CD14-positive monocyte (primary cell): ENCODE data around the gene GPR55. TPM values are rescaled to one million over a fixed set of nuclear protein-coding genes. Genes with fewer than 3 reads are reported as not detected.

Experiments
- DNase-seq, 3 donors: peaks; one replicate each; pipeline ENCODE4 v3.0.0-alpha.2; 2011 to 2022
- H2AFZ ChIP-seq: 2 replicates; pipeline ENCODE4 v1.6.0; 2012; ENCODE audit warnings: mild to moderate bottlenecking, low read depth, low read length, inconsistent platforms; ENCODE audit not compliant: insufficient read depth, poor library complexity, severe bottlenecking
- H3K27ac ChIP-seq, 2 donors: 1 replicate in 1 of 2; 2 replicates in 1 of 2; pipeline ENCODE4 v1.5.1; 2012 to 2013; ENCODE audit warnings: low read length in 2 of 2, control low read depth in 1 of 2, inconsistent platforms in 1 of 2, low read depth in 1 of 2, mild to moderate bottlenecking in 1 of 2
- H3K27me3 ChIP-seq, 2 donors: one replicate each; pipeline versions ENCODE4 v1.6.0 to v1.6.1; 2011 to 2013; ENCODE audit warnings: low read length in 2 of 2; ENCODE audit not compliant: control insufficient read depth in 2 of 2, insufficient read depth in 2 of 2
- H3K36me3 ChIP-seq, 2 donors: replicated peaks in 1 of 2; 1 replicate in 1 of 2; 2 replicates in 1 of 2; pipeline versions ENCODE4 v1.5.1 to v1.6.1; 2012 to 2013; ENCODE audit warnings: low read length in 2 of 2, control low read depth in 1 of 2, inconsistent platforms in 1 of 2, mild to moderate bottlenecking in 1 of 2; ENCODE audit not compliant: insufficient read depth in 2 of 2, control insufficient read depth in 1 of 2
- H3K4me1 ChIP-seq, 2 donors: 1 replicate in 1 of 2; 2 replicates in 1 of 2; pipeline versions ENCODE4 v1.5.1 to v1.6.1; 2012 to 2013; ENCODE audit warnings: low read length in 2 of 2, control low read depth in 1 of 2, inconsistent platforms in 1 of 2, mild to moderate bottlenecking in 1 of 2, moderate library complexity in 1 of 2; ENCODE audit not compliant: insufficient read depth in 2 of 2, control insufficient read depth in 1 of 2
- H3K4me2 ChIP-seq: replicated peaks from 2 replicates; pipeline ENCODE3; 2012; ENCODE audit warnings: low read length, moderate library complexity, mild to moderate bottlenecking; ENCODE audit not compliant: poor library complexity, severe bottlenecking; ENCODE audit errors: extremely low read depth
- H3K4me3 ChIP-seq, 3 experiments: fragments of 200-600 bp in 1 of 3; sonication (generic) in 1 of 3; replicated peaks in 1 of 3; 1 replicate in 2 of 3; 2 replicates in 1 of 3; pipeline ENCODE4 v1.5.1; 2011 to 2013; ENCODE audit warnings: low read length in 3 of 3, mild to moderate bottlenecking in 3 of 3, control low read depth in 2 of 3, low read depth in 2 of 3, inconsistent platforms in 1 of 3, moderate library complexity in 1 of 3
- H3K79me2 ChIP-seq: 2 replicates; pipeline ENCODE4 v1.6.0; 2012; ENCODE audit warnings: mild to moderate bottlenecking, control low read depth, inconsistent platforms, low read length, moderate library complexity; ENCODE audit not compliant: insufficient read depth
- H3K9ac ChIP-seq: 2 replicates; pipeline ENCODE4 v1.6.0; 2017; ENCODE audit warnings: low read length, mild to moderate bottlenecking; ENCODE audit not compliant: insufficient read depth, poor library complexity, severe bottlenecking
- H3K9me3 ChIP-seq, 2 donors: replicated peaks in 1 of 2; 1 replicate in 1 of 2; 2 replicates in 1 of 2; pipeline versions ENCODE4 v1.5.1 to v1.6.1; 2012 to 2013; ENCODE audit warnings: low read length in 2 of 2, control low read depth in 1 of 2; ENCODE audit not compliant: control insufficient read depth in 1 of 2, insufficient read depth in 1 of 2
- H4K20me1 ChIP-seq: 2 replicates; pipeline ENCODE4 v1.6.0; 2012; ENCODE audit warnings: mild to moderate bottlenecking, low read length, control low read depth, moderate library complexity; ENCODE audit not compliant: insufficient read depth
- H3K27ac Mint-ChIP-seq, 7 donors: one replicate each; pipeline ENCODE4 v1.8.0; 2020; ENCODE audit warnings: mild to moderate bottlenecking in 7 of 7, mixed read lengths in 7 of 7, moderate library complexity in 6 of 7, inconsistent platforms in 2 of 7
- H3K27me3 Mint-ChIP-seq, 3 donors: one replicate each; pipeline ENCODE4 v1.8.0; 2021 to 2022; ENCODE audit warnings: low read depth in 3 of 3, mild to moderate bottlenecking in 3 of 3, mixed read lengths in 3 of 3, moderate library complexity in 3 of 3, inconsistent platforms in 1 of 3
- H3K36me3 Mint-ChIP-seq, 2 donors: one replicate each; pipeline ENCODE4 v1.8.0; 2020; ENCODE audit warnings: mixed read lengths in 2 of 2, inconsistent platforms in 1 of 2, mild to moderate bottlenecking in 1 of 2
- H3K4me1 Mint-ChIP-seq: one replicate; pipeline ENCODE4 v1.8.0; 2020; ENCODE audit warnings: mild to moderate bottlenecking, mixed read lengths
- H3K4me3 Mint-ChIP-seq, 2 donors: one replicate each; pipeline ENCODE4 v1.8.0; 2020; ENCODE audit warnings: mild to moderate bottlenecking in 2 of 2, mixed read lengths in 2 of 2, moderate library complexity in 1 of 2
- H3K9me3 Mint-ChIP-seq, 7 donors: one replicate each; pipeline ENCODE4 v1.8.0; 2020 to 2022; ENCODE audit warnings: mixed read lengths in 7 of 7, mild to moderate bottlenecking in 6 of 7, moderate library complexity in 6 of 7, inconsistent platforms in 2 of 7
- CTCF ChIP-seq: fragments of 200-600 bp; IDR thresholded peaks from one replicate; pipeline ENCODE4 v1.8.0; 2022; ENCODE audit warnings: antibody characterized with exemption, mild to moderate bottlenecking
- WGBS: methylation state at CpG from one replicate; pipeline ENCODE4 v1.1.5; 2013; ENCODE audit warnings: missing lambda C conversion rate; ENCODE audit not compliant: insufficient coverage; 5-methylcytosine and 5-hydroxymethylcytosine counted together
- intact Hi-C, 2 donors: fragments of 100-400 bp; cut with micrococcal nuclease; formaldehyde crosslinking; loops; one replicate each; pipeline versions ENCODE4 v1.15.0 to v1.15.1; 2023
- polyA plus RNA-seq, 3 donors: library from polyadenylated mRNA; depleted of rRNA in 1 of 3; unstranded in 2 of 3; stranded (reverse) in 1 of 3; fragments of 300-500 nt in 2 of 3; fragments of >200 nt in 1 of 3; fragmentation: Illumina TruSeq in 2 of 3; gene quantifications; 1 replicate in 2 of 3; 2 replicates in 1 of 3; pipeline ENCODE4 v1.2.3, GENCODE V29; 2012 to 2021

Gene GPR55
- polyA plus RNA-seq, 3 donors: 0.11 to 0.12 TPM; not detected in 1

- Histone ChIP-seq H3K36me3 (no peaks in the 10 kb centered on the region), H4K20me1 (no peaks in the 10 kb centered on the region), H3K4me3 (no peak overlapping the region), H3K9ac (no peak overlapping the region), H3K79me2 (no peaks in the 10 kb centered on the region), H3K9me3 (no peaks in the 10 kb centered on the region), H3K27me3 (no peaks in the 10 kb centered on the region), H3K27ac (no peak overlapping the region), H3K4me1 (peaks cover 25% of the 10 kb centered on the region in 2 donors), H2AFZ (no peak overlapping the region), H3K4me2 (no peak overlapping the region)
- peaks cover 34% of the 10 kb centered on the region for H3K4me1 Mint-ChIP-seq
- H3K36me3 Mint-ChIP-seq: no peaks in the 10 kb centered on the region
- peaks cover 0 to 2% (median 0%) of the 10 kb centered on the region in 7 donors for H3K9me3 Mint-ChIP-seq
- TF ChIP-seq CTCF: no peak
- no peak for DNase-seq
- H3K27me3 Mint-ChIP-seq: peaks cover 3 to 8% (median 4%) of the 10 kb centered on the region in 3 donors
- H3K27ac Mint-ChIP-seq: no peak overlapping the region
- 87% methylated on average over 9 of the region's 13 CpGs for WGBS
- H3K4me3 Mint-ChIP-seq: no peak overlapping the region
- intact Hi-C loops: no loop called here
Measured at GRCh38 chr2:230910546-230911177, 14.4 kb downstream of the GPR55 start.

- Mint-ChIP-seq H3K36me3 (no peaks in the 10 kb centered on the region), H3K4me3 (no peak overlapping the region), H3K27me3 (peaks cover 1 to 8% (median 3%) of the 10 kb centered on the region in 3 donors), H3K4me1 (peaks cover 34% of the 10 kb centered on the region), H3K9me3 (no peaks in the 10 kb centered on the region), H3K27ac (no peak overlapping the region)
- TF ChIP-seq CTCF: no peak
- Histone ChIP-seq H3K9ac (no peak overlapping the region), H4K20me1 (no peaks in the 10 kb centered on the region), H3K9me3 (no peaks in the 10 kb centered on the region), H3K4me2 (no peak overlapping the region), H3K27ac (no peak overlapping the region), H3K36me3 (no peaks in the 10 kb centered on the region), H3K4me3 (no peak overlapping the region), H3K79me2 (no peaks in the 10 kb centered on the region), H3K4me1 (peaks cover 23 to 25% of the 10 kb centered on the region in 2 donors), H3K27me3 (no peaks in the 10 kb centered on the region), H2AFZ (no peak overlapping the region)
- WGBS: 94% methylated on average over 18 of the region's 18 CpGs
- no peak for DNase-seq
- intact Hi-C loops: no loop called here
Measured at GRCh38 chr2:230909841-230910545, 15.0 kb downstream of the GPR55 start.
